ENCODE results near the gene TNFSF8. TPM values are rescaled to one million over a fixed set of nuclear protein-coding genes. Genes with fewer than 3 reads are reported as not detected.

The TNFSF8 gene
- total RNA-seq, 1 experiment from 2014 or later, result not detected

- Mint-ChIP-seq H3K4me3 (no peak overlapping the region), H3K9me3 (peaks cover 16% of the 10 kb centered on the region), H3K27me3 (ENCODE audit: low read depth) (peaks cover 65% of the 10 kb centered on the region), H3K4me1 (peaks cover 10% of the 10 kb centered on the region), H3K27ac (no peak overlapping the region), H3K36me3 (no peaks in the 10 kb centered on the region; the same call in 1 of the 2 replicates)
- DNase-seq (ENCODE audit: low spot score) (no peak), ATAC-seq (no peak; the same call in 1 of the 2 replicates)
- ChIA-PET CTCF (no interaction called here), POLR2A (interaction anchor here (0.7 kb wide), 1 partner anchor 10 kb away, joined by 3 read pairs; no protein-coding TSS in a partner anchor)
- no peak for TF ChIP-seq SP1 (CRISPR knock-in tag; conservative IDR thresholded peaks at IDR 0.05)
- no peak for TF ChIP-seq ZNF396 (CRISPR knock-in tag; IDR thresholded peaks at IDR 0.05; ENCODE audit: borderline replicate concordance)
- no peak for TF ChIP-seq ZNF671 (CRISPR knock-in tag; IDR thresholded peaks at IDR 0.05)
- no peak for TF ChIP-seq KAT7 (CRISPR knock-in tag; IDR thresholded peaks at IDR 0.05; ENCODE audit: borderline replicate concordance)
- TF ChIP-seq ATF3 (CRISPR knock-in tag; conservative IDR thresholded peaks at IDR 0.05), result no peak
- no peak for TF ChIP-seq MYBL2 (CRISPR knock-in tag; IDR thresholded peaks at IDR 0.05)
- TF ChIP-seq ELF4 (CRISPR knock-in tag; IDR thresholded peaks at IDR 0.05; ENCODE audit: low read depth), result no peak
- no peak for TF ChIP-seq GRHL2 (CRISPR knock-in tag; IDR thresholded peaks at IDR 0.05; ENCODE audit: insufficient replicate concordance, severe bottlenecking)
- TF ChIP-seq, protein P1, sequence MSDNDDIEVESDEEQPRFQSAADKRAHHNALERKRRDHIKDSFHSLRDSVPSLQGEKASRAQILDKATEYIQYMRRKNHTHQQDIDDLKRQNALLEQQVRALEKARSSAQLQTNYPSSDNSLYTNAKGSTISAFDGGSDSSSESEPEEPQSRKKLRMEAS (CRISPR knock-in tag; IDR thresholded peaks at IDR 0.05), result no peak
- TF ChIP-seq JUN (CRISPR knock-in tag; IDR thresholded peaks at IDR 0.05), result no peak
These were observed 24.7 kb upstream of the TNFSF8 start for GRCh38 chr9:114954956-114955582.

DNA sequence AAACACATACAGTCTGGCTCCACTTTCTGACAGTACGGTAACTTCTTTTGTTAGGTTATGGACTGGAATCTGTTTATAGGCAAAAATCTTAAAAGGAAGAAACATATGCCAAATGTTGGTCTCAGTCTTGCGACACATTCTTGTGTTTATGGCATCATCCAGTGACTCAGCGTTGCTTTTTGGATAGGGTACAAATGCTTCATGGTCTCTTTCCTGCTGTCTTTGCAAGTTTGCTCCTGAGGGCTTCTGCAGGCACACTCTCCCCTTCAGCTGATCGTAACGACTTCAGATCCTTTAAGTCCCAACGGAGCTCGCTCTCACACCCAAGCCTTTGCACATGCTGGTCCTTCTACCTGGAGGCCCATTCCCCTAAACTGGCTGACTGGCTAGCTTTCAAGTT is 23.6 kb upstream of the TNFSF8 start:
- H3K9me3 Mint-ChIP-seq, result peaks cover 5% of the 10 kb centered on the region
- DNase-seq (ENCODE audit: low spot score) (no peak), ATAC-seq (no peak)
- CTCF ChIA-PET, result no interaction called here
- H3K27ac Mint-ChIP-seq, result no peak overlapping the region
- no peaks in the 10 kb centered on the region for H3K36me3 Mint-ChIP-seq
- H3K4me1 Mint-ChIP-seq, result peaks cover 10% of the 10 kb centered on the region
- TF ChIP-seq GABPB1 (CRISPR knock-in tag; IDR thresholded peaks at IDR 0.05) (no peak), HMGA2 (CRISPR knock-in tag; IDR thresholded peaks at IDR 0.05) (no peak), ZBTB21 (CRISPR knock-in tag; IDR thresholded peaks at IDR 0.05; ENCODE audit: borderline replicate concordance) (no peak)
- H3K4me3 Mint-ChIP-seq, result no peak overlapping the region
- POLR2A ChIA-PET, result no interaction called here
- peaks cover 61% of the 10 kb centered on the region for H3K27me3 Mint-ChIP-seq (ENCODE audit: low read depth)

DNA sequence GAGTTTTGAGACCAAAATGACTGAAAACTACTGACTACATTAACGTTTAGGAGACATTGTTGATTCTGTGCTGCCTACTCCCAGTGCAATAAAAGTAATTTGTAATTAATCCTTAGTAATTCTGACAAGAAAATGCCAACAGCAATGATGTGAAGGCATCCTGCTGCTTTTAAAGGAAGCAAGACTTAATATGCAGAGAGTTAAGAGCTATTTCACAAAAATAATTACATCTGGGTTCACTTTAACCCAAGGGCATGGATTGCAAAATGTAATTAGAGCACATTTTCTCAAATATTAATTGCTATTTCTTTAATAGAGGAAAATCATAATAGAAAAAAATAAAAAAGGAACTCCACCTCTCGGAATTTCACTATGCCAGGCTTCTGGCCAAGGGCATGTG is 22.7 kb upstream of the TNFSF8 start:
- no peak for ATAC-seq
- POLR2A ChIA-PET, result no interaction called here
- no peak overlapping the region for H3K4me3 Mint-ChIP-seq
- DNase-seq (ENCODE audit: low spot score), result no peak
- H3K9me3 Mint-ChIP-seq, result peaks cover 4% of the 10 kb centered on the region; the same call in 1 of the 2 replicates
- H3K36me3 Mint-ChIP-seq, result no peaks in the 10 kb centered on the region
- peaks cover 65% of the 10 kb centered on the region for H3K27me3 Mint-ChIP-seq (ENCODE audit: low read depth)
- no peak overlapping the region for H3K27ac Mint-ChIP-seq
- TF ChIP-seq ZBTB21 (CRISPR knock-in tag; IDR thresholded peaks at IDR 0.05; ENCODE audit: borderline replicate concordance) (no peak), PRRX2 (CRISPR knock-in tag; IDR thresholded peaks at IDR 0.05) (no peak), E2F1 (CRISPR knock-in tag; IDR thresholded peaks at IDR 0.05) (no peak), NFE2L1 (CRISPR knock-in tag; IDR thresholded peaks at IDR 0.05) (no peak), ZNF232 (CRISPR knock-in tag; IDR thresholded peaks at IDR 0.05) (no peak), E2F4 (CRISPR knock-in tag; IDR thresholded peaks at IDR 0.05; ENCODE audit: borderline replicate concordance, low read depth) (no peak), ESRRA (CRISPR knock-in tag; IDR thresholded peaks at IDR 0.05; ENCODE audit: borderline replicate concordance) (no peak)
- TF ChIP-seq, protein P2, sequence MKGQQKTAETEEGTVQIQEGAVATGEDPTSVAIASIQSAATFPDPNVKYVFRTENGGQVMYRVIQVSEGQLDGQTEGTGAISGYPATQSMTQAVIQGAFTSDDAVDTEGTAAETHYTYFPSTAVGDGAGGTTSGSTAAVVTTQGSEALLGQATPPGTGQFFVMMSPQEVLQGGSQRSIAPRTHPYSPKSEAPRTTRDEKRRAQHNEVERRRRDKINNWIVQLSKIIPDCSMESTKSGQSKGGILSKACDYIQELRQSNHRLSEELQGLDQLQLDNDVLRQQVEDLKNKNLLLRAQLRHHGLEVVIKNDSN (CRISPR knock-in tag; IDR thresholded peaks at IDR 0.05), result no peak
- CTCF ChIA-PET, result no interaction called here
- peaks cover 10% of the 10 kb centered on the region for H3K4me1 Mint-ChIP-seq

Measured in WTC11 (cell line).